BJ (cell line): Measurements from ENCODE around the gene KCNH3. TPM values are rescaled to one million over a fixed set of nuclear protein-coding genes. Genes with fewer than 3 reads are reported as not detected.

Source experiments
- CTCF ChIA-PET: fragments of 350-600 bp; formaldehyde crosslinking; extraction: SDS; loops from one replicate; lab custom pipeline; 2021; ENCODE audit warnings: antibody characterized with exemption, inconsistent platforms; lab: Yijun Ruan, JAX
- POLR2A ChIA-PET: fragments of 300-600 bp; sonication (Branson Sonifier 250); formaldehyde crosslinking; extraction: SDS; loops from one replicate; lab custom pipeline; 2021; ENCODE audit warnings: antibody characterized with exemption; lab: Charles Lee
- DNase-seq: peaks from one replicate; pipeline ENCODE4 v3.0.0-alpha.2; 2011; ENCODE audit warnings: low read depth
- H3K27me3 ChIP-seq: 2 replicates; pipeline ENCODE4 v1.6.0; 2011; ENCODE audit warnings: low read length; ENCODE audit not compliant: control insufficient read depth, insufficient read depth
- H3K36me3 ChIP-seq: 2 replicates; pipeline ENCODE4 v1.5.1; 2011; ENCODE audit warnings: low read length; ENCODE audit not compliant: control insufficient read depth, insufficient read depth
- H3K4me3 ChIP-seq: 2 replicates; pipeline ENCODE4 v1.5.1; 2011; ENCODE audit warnings: low read depth, mild to moderate bottlenecking, control low read depth, low read length
- polyA plus RNA-seq: library from polyadenylated mRNA; depleted of rRNA; stranded (reverse); fragments of >200 nt; gene quantifications from 2 replicates; pipeline ENCODE4 v1.2.3, GENCODE V29; 2011
- TF ChIP-seq, protein P1 (sequence below): IDR thresholded peaks from 2 replicates; pipeline ENCODE4 v1.5.1; 2011; ENCODE audit warnings: low read depth, mild to moderate bottlenecking, control low read depth, inconsistent platforms, low read length, moderate library complexity; ENCODE audit not compliant: insufficient read depth

KCNH3 gene
- polyA plus RNA-seq, 1 experiment: 0.02 TPM

DNA sequence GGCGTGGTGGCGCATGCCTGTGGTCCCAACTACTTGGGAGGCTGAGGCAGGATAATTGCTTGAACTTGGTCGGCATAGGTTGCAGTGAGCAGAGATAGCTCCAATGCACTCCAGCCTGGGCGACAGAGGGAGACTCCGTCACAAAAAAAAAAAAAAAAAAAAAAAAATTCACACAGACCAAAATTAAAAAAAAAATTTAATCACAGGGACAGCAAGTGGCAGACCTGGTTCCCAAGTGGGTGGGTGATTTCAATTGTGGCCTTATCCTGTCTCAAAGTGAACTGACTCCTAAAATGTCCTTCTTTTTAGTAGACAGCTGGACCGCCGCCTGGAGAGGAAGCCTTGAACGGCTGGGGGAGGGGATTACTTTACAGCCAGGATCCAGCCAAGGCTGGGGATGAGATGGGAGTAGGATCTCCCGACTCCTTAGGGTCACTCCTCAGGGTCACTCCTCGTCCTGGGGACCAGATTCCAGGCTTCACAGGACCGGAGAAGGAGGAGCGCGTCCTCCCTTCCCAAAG, 1.5 kb upstream of the KCNH3 start:
- TF ChIP-seq, protein P1, sequence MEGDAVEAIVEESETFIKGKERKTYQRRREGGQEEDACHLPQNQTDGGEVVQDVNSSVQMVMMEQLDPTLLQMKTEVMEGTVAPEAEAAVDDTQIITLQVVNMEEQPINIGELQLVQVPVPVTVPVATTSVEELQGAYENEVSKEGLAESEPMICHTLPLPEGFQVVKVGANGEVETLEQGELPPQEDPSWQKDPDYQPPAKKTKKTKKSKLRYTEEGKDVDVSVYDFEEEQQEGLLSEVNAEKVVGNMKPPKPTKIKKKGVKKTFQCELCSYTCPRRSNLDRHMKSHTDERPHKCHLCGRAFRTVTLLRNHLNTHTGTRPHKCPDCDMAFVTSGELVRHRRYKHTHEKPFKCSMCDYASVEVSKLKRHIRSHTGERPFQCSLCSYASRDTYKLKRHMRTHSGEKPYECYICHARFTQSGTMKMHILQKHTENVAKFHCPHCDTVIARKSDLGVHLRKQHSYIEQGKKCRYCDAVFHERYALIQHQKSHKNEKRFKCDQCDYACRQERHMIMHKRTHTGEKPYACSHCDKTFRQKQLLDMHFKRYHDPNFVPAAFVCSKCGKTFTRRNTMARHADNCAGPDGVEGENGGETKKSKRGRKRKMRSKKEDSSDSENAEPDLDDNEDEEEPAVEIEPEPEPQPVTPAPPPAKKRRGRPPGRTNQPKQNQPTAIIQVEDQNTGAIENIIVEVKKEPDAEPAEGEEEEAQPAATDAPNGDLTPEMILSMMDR: no peak
- no peak for DNase-seq
- Histone ChIP-seq H3K27me3 (peaks cover 27% of the 10 kb centered on the region), H3K4me3 (no peak overlapping the region), H3K36me3 (no peaks in the 10 kb centered on the region)
- ChIA-PET CTCF (interaction anchor here (0.7 to 1.9 kb wide), 3 partner anchors 16 to 189 kb away, joined by 3 to 5 read pairs (median 4); no protein-coding TSS in a partner anchor), POLR2A (interaction anchor here (0.6 kb wide), 1 partner anchor 54 kb away, joined by 3 read pairs; no protein-coding TSS in a partner anchor)

DNA sequence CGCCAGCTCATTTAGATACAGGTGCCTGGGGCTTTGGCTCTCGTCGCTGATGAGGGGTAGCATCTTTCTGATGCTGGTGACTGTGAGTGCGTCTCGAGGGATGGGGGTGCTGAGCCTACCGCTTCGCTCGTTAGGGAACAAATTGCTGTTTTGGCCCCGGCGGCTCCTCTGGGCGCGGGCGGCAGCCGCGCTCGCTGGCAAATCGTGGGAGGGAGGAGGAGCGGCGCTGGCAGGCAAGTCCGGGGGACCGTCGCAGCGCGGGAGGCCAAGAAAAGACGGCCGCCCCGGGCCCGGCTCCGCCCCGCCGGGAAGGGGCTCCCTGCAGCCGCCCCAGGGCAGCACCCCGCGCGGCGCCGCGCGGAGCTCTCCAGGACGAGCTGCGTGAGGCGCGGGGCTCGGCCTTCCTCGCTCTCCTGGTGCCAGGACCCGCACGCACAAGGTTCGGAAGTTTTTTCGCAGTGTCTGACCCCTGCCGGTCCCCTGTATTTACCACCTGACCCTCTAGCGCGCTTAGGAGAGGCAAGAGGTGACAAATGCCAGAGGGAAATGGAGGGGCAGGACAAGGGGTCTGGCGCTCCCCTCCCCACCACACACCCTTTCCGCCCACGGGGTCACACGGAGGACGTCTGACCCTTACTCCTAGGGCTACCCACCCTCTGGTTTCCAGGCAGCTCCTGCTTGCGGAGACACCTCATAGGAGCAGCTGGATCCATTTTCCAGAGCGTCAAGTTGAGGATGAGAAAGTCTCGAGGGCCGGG, 899 bp upstream of the KCNH3 start:
- H3K4me3 ChIP-seq: peak overlapping the region; percentile 39
- no peak for DNase-seq
- TF ChIP-seq, protein P1: no peak
- CTCF ChIA-PET: interaction anchor here (0.9 to 1.9 kb wide), 5 partner anchors 15 to 204 kb away, joined by 3 to 5 read pairs (median 4); partner anchors contain the start of gene TMBIM6
- H3K36me3 ChIP-seq: no peaks in the 10 kb centered on the region
- POLR2A ChIA-PET: interaction anchor here (0.6 kb wide), 2 partner anchors 11 to 55 kb away, joined by 3 read pairs; no protein-coding TSS in a partner anchor
- H3K27me3 ChIP-seq: peaks cover 27% of the 10 kb centered on the region

DNA sequence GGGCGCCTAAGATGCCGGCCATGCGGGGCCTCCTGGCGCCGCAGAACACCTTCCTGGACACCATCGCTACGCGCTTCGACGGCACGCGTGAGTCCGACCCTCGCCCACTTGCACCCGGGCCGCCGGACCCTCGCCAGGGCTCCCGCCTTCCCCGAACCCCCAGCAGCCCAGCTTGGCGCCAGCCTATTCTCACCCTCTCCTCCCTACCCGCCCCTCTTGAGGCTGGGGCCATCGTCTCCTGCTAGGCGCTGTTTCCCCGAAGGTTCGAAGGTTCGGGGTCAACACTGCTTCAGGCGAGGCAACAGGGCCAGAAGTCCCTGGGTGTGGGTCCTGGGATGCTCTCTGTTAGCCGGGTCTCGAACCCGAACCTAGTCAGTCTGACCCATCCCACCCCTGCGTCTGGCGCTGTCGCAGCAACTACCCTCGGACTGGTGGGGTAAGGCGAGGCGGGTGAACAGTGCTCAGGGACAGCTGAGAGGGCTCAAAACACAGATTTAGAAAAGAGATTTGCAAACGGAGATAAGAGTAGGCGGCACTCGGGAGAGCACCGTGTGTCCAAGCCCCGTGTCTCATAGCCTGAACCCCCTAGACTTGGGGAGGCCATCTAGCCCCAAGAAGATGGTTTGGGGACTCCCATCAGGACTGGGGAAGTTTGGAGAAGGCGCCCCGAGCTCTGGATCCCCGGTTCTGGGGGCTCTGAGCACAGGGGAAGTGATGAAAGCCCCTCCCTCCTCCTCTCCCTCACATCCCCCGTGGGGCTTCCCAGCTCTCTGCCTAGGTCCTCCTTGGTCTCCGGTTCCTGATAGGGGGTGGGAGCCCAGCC, 787 bp downstream of the KCNH3 start:
- no peak overlapping the region for H3K4me3 ChIP-seq
- CTCF ChIA-PET: interaction anchor here (1.7 kb wide), 1 partner anchor 181 kb away, joined by 4 read pairs; no protein-coding TSS in a partner anchor
- H3K36me3 ChIP-seq: no peaks in the 10 kb centered on the region
- POLR2A ChIA-PET: no interaction called here
- DNase-seq: no peak
- H3K27me3 ChIP-seq: peaks cover 36% of the 10 kb centered on the region
- TF ChIP-seq, protein P1: no peak

DNA sequence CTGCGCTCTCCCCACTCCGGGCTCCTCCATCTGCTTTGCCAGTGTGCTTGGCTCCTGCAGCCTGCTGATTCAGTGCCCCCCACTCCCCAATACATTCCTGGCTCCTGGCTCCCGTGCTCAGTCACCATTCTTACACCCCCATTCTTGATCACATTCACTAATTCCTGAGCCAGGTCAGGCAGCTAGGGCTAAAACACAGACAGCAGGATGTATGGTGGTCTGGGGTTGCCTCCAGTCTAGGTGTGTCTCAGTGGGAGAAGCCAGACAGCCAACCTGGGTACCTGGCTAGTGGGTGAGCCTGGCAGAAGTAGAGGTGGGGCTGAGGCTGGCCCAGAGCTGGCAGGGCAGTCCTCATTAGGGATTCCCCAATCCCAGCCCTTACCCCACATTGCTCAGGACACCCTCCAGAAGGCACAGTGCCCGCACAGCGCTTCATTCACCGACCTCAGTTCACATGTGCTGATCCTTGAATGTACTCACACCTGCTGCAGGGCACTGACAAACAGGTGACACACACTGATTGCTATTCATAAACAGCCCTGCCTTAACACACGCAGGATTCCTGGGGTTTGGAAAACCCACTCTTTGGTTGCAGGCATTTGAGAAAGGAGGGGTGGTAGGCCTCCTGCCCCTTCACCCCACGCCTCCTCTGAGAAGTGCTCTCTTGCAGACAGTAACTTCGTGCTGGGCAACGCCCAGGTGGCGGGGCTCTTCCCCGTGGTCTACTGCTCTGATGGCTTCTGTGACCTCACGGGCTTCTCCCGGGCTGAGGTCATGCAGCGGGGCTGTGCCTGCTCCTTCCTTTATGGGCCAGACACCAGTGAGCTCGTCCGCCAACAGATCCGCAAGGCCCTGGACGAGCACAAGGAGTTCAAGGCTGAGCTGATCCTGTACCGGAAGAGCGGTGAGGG, 1.7 kb downstream of the KCNH3 start:
- H3K4me3 ChIP-seq: no peak overlapping the region
- DNase-seq: no peak
- peaks cover 37% of the 10 kb centered on the region for H3K27me3 ChIP-seq
- ChIA-PET CTCF (no interaction called here), POLR2A (interaction anchor here (0.5 kb wide), 1 partner anchor 10 kb away, joined by 6 read pairs; no protein-coding TSS in a partner anchor)
- TF ChIP-seq, protein P1: no peak
- H3K36me3 ChIP-seq: no peaks in the 10 kb centered on the region
